Neural progenitor cell (in vitro differentiated cells): ENCODE measurements around the gene SERPINB6. TPM values are rescaled to one million over a fixed set of nuclear protein-coding genes. Genes with fewer than 3 reads are reported as not detected.

Source experiments
- DNase-seq: peaks from one replicate; pipeline ENCODE4 v3.0.0-alpha.2; 2016; ENCODE audit warnings: low spot score
- H2AFZ ChIP-seq: fragments of 200-600 bp; sonication (generic); replicated peaks from 2 replicates; pipeline ENCODE4 v1.6.1; 2016; ENCODE audit warnings: antibody characterized with exemption
- H3F3A ChIP-seq: fragments of 200-600 bp; sonication (generic); 2 replicates; pipeline ENCODE4 v1.6.1; 2016; ENCODE audit warnings: antibody characterized with exemption, low read depth
- H3K27ac ChIP-seq: fragments of 200-600 bp; sonication (generic); 2 replicates; pipeline ENCODE4 v1.5.1; 2016; ENCODE audit warnings: mild to moderate bottlenecking
- H3K27me3 ChIP-seq: fragments of 200-600 bp; sonication (generic); 2 replicates; pipeline ENCODE4 v1.6.1; 2016; ENCODE audit warnings: mild to moderate bottlenecking, moderate library complexity
- H3K36me3 ChIP-seq: fragments of 200-600 bp; sonication (generic); 2 replicates; pipeline ENCODE4 v1.5.1; 2016
- H3K4me1 ChIP-seq: fragments of 200-600 bp; sonication (generic); 2 replicates; pipeline ENCODE4 v1.6.1; 2016; ENCODE audit warnings: mixed run types
- H3K4me2 ChIP-seq: fragments of 200-600 bp; sonication (generic); 2 replicates; pipeline ENCODE4 v1.6.1; 2016
- H3K4me3 ChIP-seq: fragments of 200-600 bp; sonication (generic); 2 replicates; pipeline ENCODE4 v1.5.1; 2016
- H3K79me2 ChIP-seq: fragments of 200-600 bp; sonication (generic); 2 replicates; pipeline ENCODE4 v1.6.1; 2016; ENCODE audit warnings: low read depth
- H3K9ac ChIP-seq: fragments of 200-600 bp; sonication (generic); 2 replicates; pipeline ENCODE4 v1.6.1; 2016
- H3K9me3 ChIP-seq: fragments of 200-600 bp; sonication (generic); 2 replicates; pipeline ENCODE4 v1.5.1; 2016; ENCODE audit warnings: low read depth
- H4K20me1 ChIP-seq: fragments of 200-600 bp; sonication (generic); 2 replicates; pipeline ENCODE4 v1.6.1; 2016; ENCODE audit warnings: low read depth
- H3K27ac Mint-ChIP-seq: 3 replicates; pipeline ENCODE4 v1.8.0; 2021; ENCODE audit warnings: mixed read lengths
- H3K27me3 Mint-ChIP-seq: 2 replicates; pipeline ENCODE4 v1.8.0; 2022; ENCODE audit warnings: low read depth, mild to moderate bottlenecking, inconsistent platforms, moderate library complexity, mixed read lengths; ENCODE audit not compliant: insufficient read depth
- H3K36me3 Mint-ChIP-seq: 3 replicates; pipeline ENCODE4 v1.8.0; 2021; ENCODE audit warnings: mixed read lengths
- H3K4me1 Mint-ChIP-seq: 3 replicates; pipeline ENCODE4 v1.8.0; 2021; ENCODE audit warnings: mixed read lengths
- H3K4me3 Mint-ChIP-seq: 3 replicates; pipeline ENCODE4 v1.8.0; 2021; ENCODE audit warnings: mild to moderate bottlenecking, moderate library complexity, mixed read lengths
- H3K9me3 Mint-ChIP-seq: 3 replicates; pipeline ENCODE4 v1.8.0; 2020; ENCODE audit warnings: mixed read lengths
- EZH2 ChIP-seq: fragments of 200-600 bp; sonication (generic); IDR thresholded peaks from 2 replicates; pipeline ENCODE4 v1.6.1; 2017; ENCODE audit warnings: antibody characterized with exemption, mild to moderate bottlenecking, moderate library complexity
- EZH2phosphoT487 ChIP-seq: fragments of 200-600 bp; sonication (generic); IDR thresholded peaks from 2 replicates; pipeline ENCODE4 v1.6.1; 2017; ENCODE audit warnings: antibody characterized with exemption
- total RNA-seq: library from RNA; depleted of rRNA; stranded (reverse); fragments of >200 nt; gene quantifications from 2 replicates; pipeline ENCODE4 v1.2.3, GENCODE V29; 2015; ENCODE audit warnings: low replicate concordance
- TF ChIP-seq, protein P1 (sequence below): fragments of 200-600 bp; sonication (generic); IDR thresholded peaks from 2 replicates; pipeline ENCODE4 v1.5.1; 2017; ENCODE audit warnings: antibody characterized with exemption, mild to moderate bottlenecking

SERPINB6 gene
- total RNA-seq, 1 donor from 2014 or later, result 13.3 TPM

DNA sequence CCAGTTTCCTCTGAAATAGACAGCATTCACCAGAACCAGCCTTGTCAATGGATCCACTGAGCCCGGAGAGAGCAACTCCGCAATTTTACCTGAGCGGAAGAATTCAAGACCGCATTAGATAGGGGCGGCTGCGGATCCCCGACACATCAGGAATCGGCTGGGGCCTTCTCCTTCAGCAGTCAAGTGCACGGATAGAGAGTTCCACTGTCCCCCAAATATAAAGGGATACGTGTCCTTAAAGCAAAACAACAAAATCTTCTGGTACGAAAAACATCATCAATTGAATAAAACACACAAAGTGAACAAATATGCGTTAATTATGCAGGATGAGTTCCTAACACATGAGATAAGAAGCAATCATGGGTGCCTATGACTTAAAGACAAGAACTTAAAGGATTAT lies 18.3 kb downstream of the SERPINB6 start:
- H3K4me2 ChIP-seq, result peak overlapping the region; percentile 43
- TF ChIP-seq, protein P1, sequence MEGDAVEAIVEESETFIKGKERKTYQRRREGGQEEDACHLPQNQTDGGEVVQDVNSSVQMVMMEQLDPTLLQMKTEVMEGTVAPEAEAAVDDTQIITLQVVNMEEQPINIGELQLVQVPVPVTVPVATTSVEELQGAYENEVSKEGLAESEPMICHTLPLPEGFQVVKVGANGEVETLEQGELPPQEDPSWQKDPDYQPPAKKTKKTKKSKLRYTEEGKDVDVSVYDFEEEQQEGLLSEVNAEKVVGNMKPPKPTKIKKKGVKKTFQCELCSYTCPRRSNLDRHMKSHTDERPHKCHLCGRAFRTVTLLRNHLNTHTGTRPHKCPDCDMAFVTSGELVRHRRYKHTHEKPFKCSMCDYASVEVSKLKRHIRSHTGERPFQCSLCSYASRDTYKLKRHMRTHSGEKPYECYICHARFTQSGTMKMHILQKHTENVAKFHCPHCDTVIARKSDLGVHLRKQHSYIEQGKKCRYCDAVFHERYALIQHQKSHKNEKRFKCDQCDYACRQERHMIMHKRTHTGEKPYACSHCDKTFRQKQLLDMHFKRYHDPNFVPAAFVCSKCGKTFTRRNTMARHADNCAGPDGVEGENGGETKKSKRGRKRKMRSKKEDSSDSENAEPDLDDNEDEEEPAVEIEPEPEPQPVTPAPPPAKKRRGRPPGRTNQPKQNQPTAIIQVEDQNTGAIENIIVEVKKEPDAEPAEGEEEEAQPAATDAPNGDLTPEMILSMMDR, result no peak
- TF ChIP-seq EZH2 (no peak), EZH2phosphoT487 (no peak)
- no peak overlapping the region for H3K4me3 ChIP-seq
- no peaks in the 10 kb centered on the region for H4K20me1 ChIP-seq
- no peaks in the 10 kb centered on the region for H3F3A ChIP-seq
- H3K27me3 ChIP-seq, result no peaks in the 10 kb centered on the region
- Mint-ChIP-seq H3K27ac (no peak overlapping the region), H3K27me3 (peaks cover 4% of the 10 kb centered on the region), H3K4me1 (peaks cover 21% of the 10 kb centered on the region), H3K9me3 (no peaks in the 10 kb centered on the region), H3K4me3 (no peak overlapping the region), H3K36me3 (peaks cover 19% of the 10 kb centered on the region)
- no peak overlapping the region for H3K27ac ChIP-seq
- H3K36me3 ChIP-seq, result no peaks in the 10 kb centered on the region
- no peak for DNase-seq
- no peaks in the 10 kb centered on the region for H3K4me1 ChIP-seq
- H3K9ac ChIP-seq, result no peak overlapping the region
- peak overlapping the region; percentile 78 for H2AFZ ChIP-seq
- H3K9me3 ChIP-seq, result no peaks in the 10 kb centered on the region
- H3K79me2 ChIP-seq, result no peaks in the 10 kb centered on the region

DNA sequence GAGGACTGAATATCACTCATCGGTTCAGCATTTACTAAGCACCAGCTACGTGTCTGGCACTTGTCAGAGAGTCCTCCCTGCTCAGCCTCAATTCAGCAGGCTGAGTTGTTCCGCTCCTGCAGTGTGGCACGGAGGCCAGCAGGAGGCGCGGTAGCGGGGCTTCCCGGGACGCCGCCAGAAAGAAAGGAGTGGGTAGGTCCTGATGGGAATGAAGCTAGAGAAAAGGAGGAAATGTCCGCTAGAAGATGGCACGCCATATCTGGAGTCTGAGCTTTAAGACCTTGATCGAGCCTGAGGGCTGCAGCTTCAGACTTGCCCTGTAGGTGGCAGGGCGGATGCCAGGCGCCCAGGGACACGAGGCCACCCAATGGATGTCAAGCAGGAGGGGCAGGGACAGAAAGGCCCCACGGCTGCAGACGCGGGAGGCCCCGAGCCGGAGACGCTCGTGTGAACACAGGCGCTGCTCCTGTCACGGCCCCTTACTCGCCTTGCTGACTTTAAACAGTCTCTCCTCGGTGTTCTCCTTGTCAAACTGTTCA lies 18.7 kb downstream of the SERPINB6 start:
- peaks cover 23% of the 10 kb centered on the region for H3K36me3 Mint-ChIP-seq
- peak overlapping the region; percentile 43 for H3K4me2 ChIP-seq
- H3K79me2 ChIP-seq, result no peaks in the 10 kb centered on the region
- DNase-seq, result peak; percentile 76
- no peak overlapping the region for H3K9ac ChIP-seq
- peaks cover 4% of the 10 kb centered on the region for H3K27me3 Mint-ChIP-seq
- no peaks in the 10 kb centered on the region for H3K4me1 ChIP-seq
- TF ChIP-seq, protein P1, result peak; percentile 100
- no peak for TF ChIP-seq EZH2
- H2AFZ ChIP-seq, result peak overlapping the region; percentile 78
- no peaks in the 10 kb centered on the region for H3K27me3 ChIP-seq
- H3K9me3 ChIP-seq, result no peaks in the 10 kb centered on the region
- peaks cover 21% of the 10 kb centered on the region for H3K4me1 Mint-ChIP-seq
- H3K27ac Mint-ChIP-seq, result peak overlapping the region; percentile 42
- H4K20me1 ChIP-seq, result no peaks in the 10 kb centered on the region
- H3K4me3 Mint-ChIP-seq, result no peak overlapping the region
- no peaks in the 10 kb centered on the region for H3K36me3 ChIP-seq
- no peaks in the 10 kb centered on the region for H3F3A ChIP-seq
- no peak overlapping the region for H3K4me3 ChIP-seq
- H3K27ac ChIP-seq, result no peak overlapping the region
- H3K9me3 Mint-ChIP-seq, result no peaks in the 10 kb centered on the region

DNA sequence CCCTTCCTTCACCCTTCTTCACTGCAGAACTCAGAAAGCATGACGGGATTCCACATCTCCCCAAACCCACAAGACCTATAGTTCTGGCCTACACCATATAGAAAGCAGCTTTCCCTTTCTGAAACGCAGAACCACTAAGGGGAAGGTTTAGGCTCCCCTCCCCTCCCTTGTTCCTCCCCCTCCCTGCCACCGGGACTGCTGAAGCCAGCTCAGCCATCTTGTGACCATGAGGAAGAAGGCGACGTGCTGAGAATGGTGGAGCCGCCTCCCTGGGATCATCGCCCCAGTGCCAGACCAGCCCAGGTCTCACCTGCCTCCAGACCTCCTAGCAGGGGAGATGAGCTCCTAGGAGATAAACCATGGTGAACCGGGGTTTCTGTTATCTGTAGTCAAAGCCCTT lies 19.6 kb downstream of the SERPINB6 start:
- Mint-ChIP-seq H3K4me3 (no peak overlapping the region), H3K27ac (no peak overlapping the region), H3K27me3 (peaks cover 4% of the 10 kb centered on the region), H3K9me3 (no peaks in the 10 kb centered on the region), H3K36me3 (peaks cover 23% of the 10 kb centered on the region), H3K4me1 (peaks cover 16% of the 10 kb centered on the region)
- no peaks in the 10 kb centered on the region for H3K4me1 ChIP-seq
- DNase-seq, result no peak
- no peaks in the 10 kb centered on the region for H4K20me1 ChIP-seq
- no peaks in the 10 kb centered on the region for H3K79me2 ChIP-seq
- H3F3A ChIP-seq, result no peaks in the 10 kb centered on the region
- H3K4me2 ChIP-seq, result no peak overlapping the region
- H2AFZ ChIP-seq, result no peak overlapping the region
- TF ChIP-seq, protein P1, result no peak
- TF ChIP-seq EZH2 (no peak), EZH2phosphoT487 (no peak)
- H3K27me3 ChIP-seq, result no peaks in the 10 kb centered on the region
- no peak overlapping the region for H3K4me3 ChIP-seq
- no peaks in the 10 kb centered on the region for H3K36me3 ChIP-seq
- no peak overlapping the region for H3K9ac ChIP-seq
- no peaks in the 10 kb centered on the region for H3K9me3 ChIP-seq
- no peak overlapping the region for H3K27ac ChIP-seq
